Eye (tissue), 1 donor: Measurements from ENCODE around the gene ESYT2.
"Not testable (repeated sequence)": the region's sequence is repeated elsewhere in the genome, so short reads cannot be mapped to it uniquely, and the experiment has no call there.

Source experiments
- DNase-seq: peaks from one replicate; pipeline ENCODE4 v3.0.0-alpha.2; 2015

Gene ESYT2

DNA sequence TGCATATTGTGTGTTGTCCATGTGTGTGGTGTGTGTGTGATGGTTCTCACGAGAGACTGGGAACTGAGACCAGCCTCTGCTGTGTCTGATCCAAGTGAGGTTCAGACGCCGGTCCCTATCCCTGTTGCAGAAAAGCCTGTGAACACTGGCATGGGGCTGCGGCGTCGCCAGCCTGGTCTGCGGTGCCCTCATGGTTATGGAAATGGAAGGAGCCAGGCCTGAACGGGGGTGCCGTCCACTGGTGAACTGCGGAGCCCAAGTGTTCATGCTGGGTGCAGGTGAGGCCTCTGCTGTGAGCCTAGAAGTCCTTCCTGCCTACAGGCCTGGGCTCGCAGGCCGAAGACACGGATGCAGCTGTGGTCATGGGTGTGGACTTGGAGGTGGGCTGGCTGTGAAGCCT, 106.0 kb downstream of the ESYT2 start:
- no peak for DNase-seq

DNA sequence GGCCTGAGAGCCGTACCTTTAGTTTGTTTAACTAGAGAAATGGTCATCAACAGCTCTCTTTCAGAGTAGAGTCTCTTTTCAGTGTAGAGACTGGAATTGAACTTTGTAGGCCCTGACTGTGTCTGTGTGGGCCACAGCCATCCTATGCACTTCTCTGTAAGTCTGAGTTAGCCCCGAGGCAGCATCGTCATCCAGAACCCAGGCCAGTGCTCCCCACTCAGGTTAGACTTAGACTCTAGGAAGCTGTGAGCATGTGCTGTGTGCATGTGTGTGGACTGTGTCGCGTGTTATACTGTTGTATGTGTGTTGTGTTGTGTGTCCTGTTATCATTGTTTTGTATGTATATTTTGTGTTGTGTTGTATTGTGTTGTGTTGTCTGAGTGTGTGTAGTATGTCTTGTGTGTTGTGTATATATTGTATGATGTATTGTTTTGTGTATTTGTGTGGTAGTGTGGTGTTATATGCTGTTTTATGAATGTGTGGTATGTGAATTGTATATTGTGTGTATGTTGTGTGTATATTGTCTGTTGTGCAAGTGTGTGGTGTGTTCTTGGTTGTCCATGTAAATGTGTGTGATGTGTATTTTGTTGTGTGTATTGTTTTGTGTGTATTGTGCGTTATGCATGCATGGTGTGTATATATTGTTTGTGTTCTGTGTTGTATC, 106.6 kb downstream of the ESYT2 start:
- DNase-seq, result no peak

DNA sequence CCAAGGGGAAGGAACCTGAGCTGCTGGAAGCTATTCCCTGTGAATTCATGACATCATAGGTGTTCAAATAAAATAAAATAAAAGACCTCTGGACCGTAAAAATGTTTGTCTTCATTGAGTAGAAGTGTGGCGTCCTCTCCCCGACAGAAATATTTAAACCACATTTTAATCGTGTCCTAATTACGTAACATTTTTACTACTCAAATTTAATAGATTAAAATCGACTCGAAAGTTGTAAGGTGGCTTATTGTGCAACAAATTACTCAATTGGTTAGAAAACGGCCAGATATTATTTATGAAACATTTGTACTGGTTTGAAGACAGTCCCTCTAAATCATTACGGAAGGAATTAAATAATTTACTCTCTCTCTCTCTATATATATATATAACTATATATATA, 109.2 kb downstream of the ESYT2 start:
- no peak for DNase-seq

DNA sequence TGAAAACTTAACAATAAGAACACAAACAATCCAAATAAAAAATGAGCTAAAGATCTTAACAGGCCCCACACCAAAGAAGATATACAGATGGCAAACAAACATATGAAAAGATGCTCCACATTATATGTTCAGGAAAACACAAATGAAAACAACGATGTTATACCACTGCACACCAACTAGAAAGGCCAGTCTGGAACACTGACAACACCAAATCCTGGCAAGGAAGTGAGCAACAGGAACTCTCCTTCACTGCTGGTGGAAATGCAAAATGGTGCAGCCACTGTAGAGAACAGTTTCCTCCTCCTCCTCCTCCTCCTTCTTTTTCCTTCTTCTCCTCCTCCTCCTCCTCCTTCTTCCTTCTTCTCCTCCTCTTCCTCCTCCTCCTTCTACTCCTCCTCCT, 112.5 kb downstream of the ESYT2 start:
- DNase-seq, result no peak

DNA sequence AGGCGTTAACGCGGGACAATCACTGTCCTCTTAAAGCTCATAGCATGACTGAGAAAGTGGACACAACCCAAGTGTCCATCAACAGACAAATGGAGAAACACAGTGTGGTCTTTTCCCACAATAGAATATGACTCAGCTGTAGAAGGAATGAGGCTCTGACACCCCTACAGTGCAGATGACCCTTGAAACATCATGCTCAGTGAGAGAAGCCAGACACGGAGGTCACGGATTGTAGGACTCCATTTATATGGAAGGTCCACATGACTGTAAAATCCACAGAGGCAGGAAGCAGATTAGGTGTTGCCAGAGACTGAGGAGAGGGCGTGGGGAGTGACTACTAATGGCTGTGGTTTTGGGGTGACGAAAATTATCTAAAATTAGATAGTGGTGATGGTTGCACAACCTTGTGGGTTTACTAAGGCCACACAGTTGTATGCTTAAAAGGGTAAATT, 118.6 kb downstream of the ESYT2 start:
- DNase-seq, result no peak

DNA sequence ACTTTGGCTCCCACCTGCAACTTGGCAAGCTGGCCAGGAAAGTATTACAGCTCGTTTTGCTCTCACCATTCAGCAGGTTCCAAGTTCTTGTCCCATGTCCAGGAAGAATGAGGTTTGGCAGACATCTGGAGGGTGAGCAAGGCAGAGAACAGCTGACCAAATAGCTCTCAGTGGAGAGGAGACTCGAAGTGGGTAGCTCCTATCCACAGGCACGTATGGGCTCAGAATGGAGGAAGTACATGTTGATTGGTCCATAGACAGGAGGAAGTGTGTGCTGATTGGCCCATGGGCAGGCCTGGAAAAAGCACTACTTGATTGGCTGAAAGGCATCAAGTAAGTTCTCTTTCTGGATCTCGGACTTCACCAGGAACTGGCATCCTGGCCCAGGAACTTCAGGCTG, 121.7 kb downstream of the ESYT2 start:
- no peak for DNase-seq

DNA sequence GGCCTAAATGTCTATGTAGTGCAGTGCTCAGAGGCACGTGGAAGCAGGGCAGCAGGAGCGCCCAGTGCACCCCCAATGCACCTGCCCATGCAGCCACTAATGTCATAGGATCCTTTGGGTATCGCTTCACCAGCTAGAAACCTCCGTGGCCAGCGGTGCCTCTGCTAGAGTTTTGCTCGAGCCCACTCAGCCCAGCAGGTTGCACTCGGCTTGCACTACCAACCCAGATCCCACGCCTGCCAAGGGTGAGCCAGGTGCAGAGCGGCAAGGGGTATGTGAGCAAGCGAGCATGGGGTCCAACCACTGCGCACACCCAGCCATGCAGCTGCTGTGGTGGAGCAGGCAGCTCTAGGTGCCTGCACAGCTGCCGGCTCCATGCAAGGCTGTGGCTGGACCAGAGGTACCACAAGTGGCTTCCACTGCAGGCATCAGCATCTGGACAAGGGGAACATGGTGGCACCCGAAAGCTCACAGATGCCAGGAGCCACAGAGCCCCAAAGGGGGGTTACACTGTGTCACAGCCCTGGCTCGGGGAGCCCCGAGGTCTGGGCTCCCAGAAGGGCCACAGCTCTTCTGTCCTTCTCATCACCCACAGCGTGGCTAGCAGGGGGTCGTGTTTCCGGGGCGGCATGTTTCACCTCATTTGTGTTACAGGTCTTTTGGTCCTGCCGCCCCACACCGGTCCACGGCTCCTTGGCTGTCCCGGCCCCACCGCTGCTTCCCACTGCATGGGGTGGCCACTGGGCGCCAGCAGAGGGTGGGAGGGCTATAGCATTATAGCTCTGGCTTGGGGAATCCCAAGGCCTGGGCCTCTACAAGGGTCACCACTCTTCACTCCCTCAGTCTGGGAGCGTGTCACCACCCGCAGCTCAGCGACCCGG, 122.4 kb downstream of the ESYT2 start:
- DNase-seq, result no peak

DNA sequence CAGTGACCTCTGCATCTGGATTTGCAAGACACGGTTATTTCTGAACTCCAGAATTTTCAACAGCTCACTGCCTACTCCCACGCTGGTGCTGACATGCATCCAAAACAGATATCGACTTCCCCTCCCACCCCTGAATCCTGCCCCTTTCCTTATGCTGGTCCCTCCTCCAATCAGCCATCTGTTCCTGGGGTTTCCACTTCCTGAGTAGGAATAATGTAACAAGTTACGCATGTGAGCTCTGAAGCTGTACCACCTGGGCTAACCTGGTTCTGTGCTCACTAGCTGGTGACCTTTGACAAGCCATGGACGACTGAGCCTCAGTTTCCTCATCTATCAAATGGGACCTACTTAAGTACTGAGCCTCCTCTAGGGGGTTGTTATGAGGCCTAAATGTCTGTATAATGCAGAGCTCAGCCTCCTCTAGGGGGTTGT, 123.0 kb downstream of the ESYT2 start:
- no peak for DNase-seq

DNA sequence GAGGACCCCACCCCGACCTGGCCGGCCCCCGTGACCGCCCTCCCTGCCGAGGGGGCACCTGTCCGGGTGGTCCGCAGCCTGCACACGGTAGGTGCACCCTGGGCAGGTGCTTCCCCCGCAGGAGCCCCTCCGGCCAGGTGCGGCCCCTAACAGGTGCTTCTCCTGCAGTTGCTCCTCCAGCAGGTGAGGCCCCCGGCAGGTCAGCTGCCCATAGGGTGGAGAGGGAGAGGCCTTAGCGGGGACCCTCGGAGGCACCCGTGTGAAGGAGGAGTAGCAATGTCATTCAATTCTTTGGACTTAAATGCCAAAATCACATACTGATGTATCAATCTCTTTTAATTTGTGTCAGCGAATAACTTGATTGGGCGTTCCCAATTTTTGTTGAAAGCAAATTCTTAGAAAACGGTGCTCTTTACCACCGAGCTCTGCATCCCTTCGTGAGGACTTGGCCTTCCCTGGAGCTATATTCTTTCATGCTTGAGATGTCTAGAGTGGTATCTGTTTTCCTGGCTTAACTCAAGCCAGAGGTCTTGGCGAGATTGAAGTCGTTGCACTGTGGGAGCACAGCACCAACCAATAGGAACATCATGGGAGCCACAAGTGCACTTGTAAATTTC, 124.0 kb downstream of the ESYT2 start:
- DNase-seq, result peak; percentile 55

DNA sequence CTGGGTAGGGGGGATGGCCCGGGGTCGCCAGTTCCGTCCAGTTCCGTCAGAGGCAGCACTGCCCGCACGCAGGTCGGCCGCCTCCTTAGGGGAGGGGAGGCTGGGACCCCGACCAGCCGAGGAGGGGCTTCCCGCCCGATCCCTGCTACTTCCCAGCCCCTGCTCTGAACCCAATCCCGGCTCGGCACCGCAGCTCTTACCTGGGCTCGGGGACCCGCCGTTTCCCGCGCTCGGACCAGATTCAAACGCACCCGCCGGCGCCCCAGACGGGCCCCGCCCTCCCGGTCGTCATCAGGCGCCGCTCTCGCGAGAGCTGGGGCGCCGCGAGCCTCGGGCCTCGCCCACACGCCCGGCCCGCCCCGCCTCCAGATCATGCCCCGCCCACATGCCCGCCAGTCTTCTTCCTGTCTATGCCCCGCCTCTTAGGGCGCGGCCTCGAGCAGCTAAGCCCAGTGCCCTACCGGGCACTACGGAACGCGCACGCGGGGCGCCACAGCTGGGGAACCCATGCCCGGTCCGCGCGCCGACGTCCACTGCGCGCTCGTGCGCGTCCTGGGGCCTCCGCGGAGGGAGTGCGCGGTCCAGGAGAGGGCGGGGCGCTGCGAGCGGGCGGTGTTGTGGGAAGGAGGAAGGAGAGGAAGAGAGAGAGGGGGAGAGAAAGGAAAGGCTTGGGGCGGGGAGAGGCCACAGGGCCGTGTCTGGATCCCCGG, 124.6 kb downstream of the ESYT2 start, which contains the start of gene NCAPG2:
Gene NCAPG2, minus strand, starts transcription at position 281 of the 710 bp plus-strand sequence. CDS start 2,905 bp downstream, outside the sequence.
- DNase-seq, result peak; percentile 99

DNA sequence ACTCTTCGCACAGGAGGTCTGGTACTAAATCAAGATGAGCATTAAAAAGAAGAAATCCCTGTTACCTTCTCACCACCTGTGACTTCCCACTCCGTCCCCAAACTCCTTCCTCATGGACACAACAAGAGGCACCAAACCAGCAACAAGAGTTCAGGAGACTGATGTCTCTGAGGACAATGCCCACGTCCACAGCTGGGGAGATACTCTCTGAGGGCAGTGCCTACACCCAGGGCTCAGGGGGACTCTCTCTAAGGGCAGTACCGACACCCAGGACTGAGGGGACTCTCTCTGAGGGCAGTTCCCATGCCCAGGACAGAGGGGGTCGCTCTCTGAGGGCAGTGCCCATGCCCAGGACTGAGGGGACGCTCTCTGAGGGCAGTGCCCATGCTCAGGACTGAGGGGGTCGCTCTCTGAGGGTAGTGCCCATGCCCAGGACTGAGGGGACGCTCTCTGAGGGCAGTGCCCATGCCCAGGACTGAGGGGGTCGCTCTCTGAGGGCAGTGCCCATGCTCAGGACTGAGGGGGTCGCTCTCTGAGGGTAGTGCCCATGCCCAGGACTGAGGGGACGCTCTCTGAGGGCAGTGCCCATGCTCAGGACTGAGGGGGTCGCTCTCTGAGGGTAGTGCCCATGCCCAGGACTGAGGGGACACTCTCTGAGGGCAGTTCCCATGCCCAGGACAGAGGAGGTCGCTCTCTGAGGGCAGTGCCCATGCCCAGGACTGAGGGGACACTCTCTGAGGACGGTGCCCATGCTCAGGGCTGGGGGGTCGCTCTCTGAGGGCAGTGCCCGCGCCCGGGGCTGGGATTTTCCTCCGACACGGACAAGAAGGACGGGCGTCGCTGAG, 125.4 kb downstream of the ESYT2 start:
- DNase-seq, result not testable (repeated sequence)

DNA sequence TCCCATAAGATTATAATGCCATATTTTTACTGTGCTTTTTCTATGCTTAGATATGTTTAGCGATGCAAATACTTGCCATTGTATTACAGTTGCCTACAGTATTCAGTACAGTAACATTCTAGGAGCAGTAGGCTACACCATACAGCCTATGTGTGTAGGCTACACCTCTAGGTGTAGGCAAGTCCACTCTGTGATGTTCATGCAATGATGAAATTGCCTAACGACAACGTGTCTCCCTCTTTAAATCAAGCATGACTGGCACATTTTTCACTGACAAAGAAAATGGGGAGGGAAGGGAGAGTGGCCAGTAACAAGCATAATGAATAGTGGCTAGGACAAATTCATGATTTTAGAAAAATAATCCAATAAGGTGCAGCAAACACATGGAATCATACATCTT, 126.4 kb downstream of the ESYT2 start:
- no peak for DNase-seq

DNA sequence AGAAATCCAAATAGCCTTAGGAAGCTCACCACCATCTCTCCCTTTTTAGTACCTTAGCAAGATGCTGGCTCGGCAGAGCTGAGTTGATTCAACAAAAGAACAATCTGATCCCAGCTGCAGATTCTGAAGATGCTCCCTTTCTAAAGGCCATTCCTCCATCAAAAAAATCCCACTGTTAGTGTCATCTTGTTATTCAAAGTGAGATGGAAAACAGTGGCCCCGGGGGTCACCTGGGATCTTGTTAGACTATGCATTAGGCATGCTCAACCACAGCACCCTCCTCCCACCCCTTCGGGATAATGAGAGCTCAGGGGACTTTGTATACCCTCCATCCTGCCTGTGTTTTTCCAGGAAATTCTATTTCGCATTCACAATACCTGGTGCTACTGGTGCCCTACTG, 127.1 kb downstream of the ESYT2 start:
- no peak for DNase-seq

DNA sequence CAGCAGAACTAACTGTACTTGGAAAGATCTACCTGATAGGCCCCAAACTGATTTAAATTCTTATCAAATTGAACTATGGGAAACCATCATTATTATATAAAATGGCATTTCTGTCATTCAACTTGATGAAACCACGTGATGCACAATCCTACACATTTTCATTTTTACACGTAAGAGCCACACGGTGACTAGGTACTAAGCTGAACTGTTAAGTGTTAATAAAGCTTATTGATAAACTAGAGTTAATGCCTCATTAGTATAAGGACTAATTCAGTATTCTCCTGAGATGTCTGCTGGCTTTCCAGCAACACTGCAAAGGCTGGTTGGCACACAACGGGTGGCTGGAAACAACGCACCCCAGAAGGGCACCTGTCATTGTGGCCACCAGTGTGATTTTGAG, 129.3 kb downstream of the ESYT2 start:
- DNase-seq, result no peak

DNA sequence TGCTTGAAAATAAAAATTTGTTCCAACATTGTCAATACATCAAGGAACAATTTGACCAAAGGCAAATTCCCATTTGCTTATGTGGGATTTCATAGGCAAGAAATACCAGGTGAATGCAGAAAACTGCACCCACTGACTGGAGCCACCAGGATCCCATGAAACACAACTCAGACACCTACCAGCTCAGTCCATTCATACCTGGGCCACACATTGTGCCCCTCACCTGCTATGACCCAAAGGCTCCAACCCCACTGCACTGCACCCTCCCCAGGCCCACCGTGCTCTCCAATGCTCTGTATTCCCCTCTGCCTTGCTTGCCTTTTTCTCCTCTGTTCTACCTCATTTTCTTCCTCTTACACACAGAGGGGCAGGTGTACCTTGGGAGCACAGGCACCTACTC, 130.0 kb downstream of the ESYT2 start:
- DNase-seq, result no peak

DNA sequence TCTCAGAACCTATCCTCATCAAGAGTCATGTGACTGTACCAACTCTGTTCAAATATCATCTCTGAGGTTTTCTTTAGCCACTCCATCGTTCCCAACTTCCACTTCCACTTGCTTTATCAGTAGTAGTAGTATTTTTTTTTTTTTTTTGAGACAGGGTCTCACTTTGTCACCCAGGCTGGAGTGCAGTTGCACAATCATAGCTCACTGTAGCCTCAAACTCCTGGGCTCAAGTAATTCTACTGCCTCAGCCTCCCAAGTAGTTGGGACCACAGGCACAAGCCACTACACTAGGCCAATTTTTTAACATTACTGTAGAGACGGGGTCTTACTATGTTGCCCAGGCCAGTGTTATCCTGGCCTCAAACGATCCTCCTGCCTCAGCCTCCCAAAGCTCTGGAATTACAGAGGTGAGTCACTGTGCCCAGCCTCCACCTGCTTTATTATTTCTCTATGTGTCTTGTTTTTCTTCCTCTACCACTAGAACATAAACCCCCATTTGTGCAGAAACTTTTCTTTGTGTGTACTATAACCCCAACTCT, 130.6 kb downstream of the ESYT2 start:
- DNase-seq, result no peak

DNA sequence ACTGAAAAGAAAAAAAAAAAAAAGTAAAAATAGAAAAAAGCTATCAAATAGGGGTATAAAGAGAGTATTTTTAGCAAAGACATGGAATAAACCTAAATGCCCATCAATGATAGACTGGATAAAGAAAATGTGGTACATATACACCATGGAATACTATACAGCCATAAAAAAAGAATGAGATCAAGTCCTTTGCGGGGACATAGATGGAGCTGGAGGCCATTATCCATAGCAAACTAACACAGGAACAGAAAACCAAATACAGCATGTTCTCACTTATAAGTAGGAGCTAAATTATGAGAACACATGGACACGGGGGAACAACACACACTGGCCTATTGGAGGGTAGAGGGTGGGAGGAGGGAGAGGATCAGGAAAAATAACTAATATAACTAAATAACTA, 131.7 kb downstream of the ESYT2 start:
- not testable (repeated sequence) for DNase-seq

DNA sequence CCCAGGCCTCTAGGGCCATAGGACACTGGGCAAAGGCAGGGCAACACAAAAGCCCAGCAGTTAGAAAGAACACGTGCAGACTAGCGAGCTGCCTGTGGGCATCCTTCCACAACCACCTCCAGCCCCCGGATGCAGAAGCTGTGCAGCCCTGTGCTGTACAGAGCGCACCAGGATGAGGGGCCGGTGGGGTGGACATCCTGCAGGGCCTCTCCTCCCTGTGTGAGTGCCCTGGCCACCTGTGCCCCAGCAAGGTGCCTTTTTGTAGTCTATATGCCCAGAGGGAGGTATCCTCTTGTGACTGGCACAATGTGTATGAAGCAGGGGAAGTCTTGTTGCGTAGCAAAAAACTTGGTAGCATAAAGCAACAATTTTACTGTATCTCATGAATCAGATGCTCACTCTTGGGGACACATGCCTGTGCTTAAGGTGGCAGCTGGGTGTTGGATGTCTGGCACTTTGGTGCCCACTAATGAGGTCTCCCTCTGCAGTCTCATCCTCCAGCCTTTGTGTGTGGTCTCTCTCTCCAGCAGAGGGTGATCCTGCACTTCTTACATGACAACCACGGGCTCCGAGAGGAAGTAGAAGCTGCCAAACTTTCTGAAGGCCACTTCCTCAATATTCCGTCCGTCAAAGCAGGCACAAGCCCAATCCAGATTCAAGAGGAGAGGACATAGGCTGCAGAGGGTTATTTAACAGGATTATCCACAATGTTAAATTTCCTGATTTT, 133.4 kb downstream of the ESYT2 start:
- DNase-seq, result peak; percentile 46

DNA sequence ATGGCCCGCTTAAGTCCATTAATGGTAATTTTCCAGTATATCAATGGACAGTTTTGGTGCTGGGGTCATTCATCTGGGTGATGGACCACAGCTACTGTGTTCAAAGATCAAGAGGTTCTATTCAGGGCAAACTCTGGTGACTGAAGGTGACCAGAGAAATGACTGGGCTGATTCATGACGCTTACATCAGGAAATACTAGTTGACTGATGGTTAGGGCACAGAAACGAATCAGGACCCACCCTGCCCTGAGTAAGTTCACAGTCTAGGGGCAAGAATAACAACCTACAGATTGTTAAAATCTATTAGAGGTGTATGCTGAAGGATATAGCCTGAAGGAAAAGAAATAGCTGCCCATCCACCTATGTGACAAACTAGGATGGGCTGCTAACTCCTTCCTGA, 134.3 kb downstream of the ESYT2 start:
- no peak for DNase-seq

DNA sequence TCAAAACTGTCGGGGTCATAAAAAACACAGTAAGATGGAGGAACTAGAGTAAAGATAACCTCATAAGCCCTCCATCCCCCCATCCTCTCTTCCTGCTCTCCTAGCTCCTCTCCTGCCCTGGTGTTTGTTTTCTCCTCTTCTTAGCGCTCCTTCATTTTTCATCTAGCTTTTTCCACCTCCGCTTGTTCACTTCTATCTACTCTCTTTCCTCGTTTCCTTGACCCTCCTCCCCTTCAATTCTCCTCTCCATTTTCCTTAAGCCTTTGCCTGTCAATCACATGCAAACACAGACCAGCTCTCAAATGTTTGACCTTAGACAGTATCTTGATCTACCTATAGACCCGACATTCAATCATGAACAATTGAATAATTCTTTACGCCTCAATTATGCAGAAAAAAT, 134.7 kb downstream of the ESYT2 start:
- no peak for DNase-seq

DNA sequence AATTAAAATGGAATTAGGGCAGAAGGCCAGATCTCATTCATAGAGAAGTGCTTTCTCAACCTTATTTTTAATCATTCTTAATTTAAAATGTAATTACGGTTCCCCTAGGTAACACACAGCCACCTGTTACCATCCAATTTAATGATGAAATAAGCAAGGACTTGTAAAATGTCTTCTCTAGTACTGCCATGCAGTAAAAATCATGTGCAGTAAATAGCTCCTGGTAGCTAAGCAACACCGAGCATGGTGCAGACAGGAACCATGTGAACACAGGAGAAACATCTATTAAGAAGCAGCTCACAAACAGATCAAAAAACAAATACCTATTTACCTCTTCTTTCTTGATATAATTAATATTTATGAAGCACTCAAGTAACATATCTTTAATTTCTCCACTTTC, 139.8 kb downstream of the ESYT2 start:
- DNase-seq, result no peak
